KMS-11 (cell line): ENCODE measurements around the gene ARID1B.

ENCODE experiments used
- H2AFZ ChIP-seq: fragments of 200-600 bp; sonication (generic); 2 replicates; pipeline ENCODE4 v1.6.1; 2016; ENCODE audit warnings: antibody characterized with exemption, mixed run types, low read depth
- H3K27ac ChIP-seq: fragments of 200-600 bp; sonication (generic); 2 replicates; pipeline ENCODE4 v1.6.1; 2016; ENCODE audit warnings: mild to moderate bottlenecking, mixed run types
- H3K27me3 ChIP-seq: fragments of 200-600 bp; sonication (generic); 2 replicates; pipeline ENCODE4 v1.6.1; 2017; ENCODE audit warnings: mild to moderate bottlenecking, low read depth, mixed run types, moderate library complexity; ENCODE audit not compliant: insufficient read depth
- H3K36me3 ChIP-seq: fragments of 200-600 bp; sonication (generic); 2 replicates; pipeline ENCODE4 v1.6.1; 2017; ENCODE audit warnings: mild to moderate bottlenecking, mixed run types; ENCODE audit not compliant: insufficient read depth
- H3K4me1 ChIP-seq: fragments of 200-600 bp; sonication (generic); 2 replicates; pipeline ENCODE4 v1.6.1; 2016; ENCODE audit warnings: mild to moderate bottlenecking, low read depth, mixed run types; ENCODE audit not compliant: poor library complexity, severe bottlenecking
- H3K4me2 ChIP-seq: fragments of 200-600 bp; sonication (generic); 2 replicates; pipeline ENCODE4 v1.7.0; 2016; ENCODE audit warnings: mild to moderate bottlenecking, mixed run types
- H3K4me3 ChIP-seq: fragments of 200-600 bp; sonication (generic); IDR thresholded peaks from 2 replicates; pipeline ENCODE4 v1.6.1; 2017; ENCODE audit warnings: low read depth, low read length, mixed read lengths; ENCODE audit not compliant: insufficient read depth
- H3K79me2 ChIP-seq: fragments of 200-600 bp; sonication (generic); 2 replicates; pipeline ENCODE4 v1.6.1; 2016; ENCODE audit warnings: low read depth, mixed run types; ENCODE audit not compliant: insufficient read depth
- H3K9ac ChIP-seq: fragments of 200-600 bp; sonication (generic); 2 replicates; pipeline ENCODE4 v1.6.1; 2016; ENCODE audit warnings: mild to moderate bottlenecking, mixed run types
- H4K20me1 ChIP-seq: fragments of 200-600 bp; sonication (generic); 2 replicates; pipeline ENCODE4 v1.6.1; 2016; ENCODE audit warnings: mild to moderate bottlenecking, mixed run types; ENCODE audit not compliant: insufficient read depth
- TF ChIP-seq, protein P1 (sequence below): fragments of 200-600 bp; sonication (generic); conservative IDR thresholded peaks from 2 replicates; pipeline ENCODE4 v1.6.1; 2017; ENCODE audit warnings: low read depth, mild to moderate bottlenecking, antibody characterized with exemption, low read length, moderate library complexity, mixed read lengths

ARID1B gene

DNA sequence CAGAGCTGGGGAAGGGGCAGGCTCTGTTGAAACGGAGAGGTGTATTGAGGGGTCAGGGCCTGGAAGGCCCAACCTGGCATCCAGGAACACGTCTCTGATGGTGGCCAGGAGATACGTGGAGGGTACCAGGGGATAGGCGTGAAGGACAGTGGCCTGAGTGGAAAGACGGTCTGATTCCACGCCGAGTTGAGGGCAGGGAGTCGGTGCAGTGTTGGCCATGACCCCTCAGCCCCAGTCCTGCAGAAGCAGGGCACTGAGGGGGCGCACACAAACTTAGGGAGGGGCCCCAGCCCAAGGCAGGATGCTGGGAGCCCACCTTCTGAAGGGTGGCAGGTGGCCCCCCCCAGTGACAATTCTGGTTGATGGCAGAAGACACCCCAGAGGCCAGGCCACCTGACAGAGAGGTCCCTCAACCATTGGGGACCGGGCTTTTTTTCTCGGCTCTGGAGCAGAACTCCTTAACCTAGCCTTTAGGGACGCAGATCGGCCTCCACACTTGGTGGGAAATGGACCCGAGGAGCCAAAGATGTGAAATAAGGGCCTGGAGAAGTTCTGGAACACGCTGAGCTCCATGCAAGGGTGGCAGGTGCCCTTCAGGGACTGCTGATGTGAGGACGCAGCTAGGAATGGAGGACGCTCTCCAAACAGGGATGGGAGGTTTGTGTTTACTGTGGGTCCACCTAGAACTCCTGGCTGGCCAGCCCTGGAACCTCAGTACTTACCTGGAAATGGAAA, 455.1 kb downstream of the ARID1B start:
- H3K27ac ChIP-seq, result no peak overlapping the region
- TF ChIP-seq, protein P1, sequence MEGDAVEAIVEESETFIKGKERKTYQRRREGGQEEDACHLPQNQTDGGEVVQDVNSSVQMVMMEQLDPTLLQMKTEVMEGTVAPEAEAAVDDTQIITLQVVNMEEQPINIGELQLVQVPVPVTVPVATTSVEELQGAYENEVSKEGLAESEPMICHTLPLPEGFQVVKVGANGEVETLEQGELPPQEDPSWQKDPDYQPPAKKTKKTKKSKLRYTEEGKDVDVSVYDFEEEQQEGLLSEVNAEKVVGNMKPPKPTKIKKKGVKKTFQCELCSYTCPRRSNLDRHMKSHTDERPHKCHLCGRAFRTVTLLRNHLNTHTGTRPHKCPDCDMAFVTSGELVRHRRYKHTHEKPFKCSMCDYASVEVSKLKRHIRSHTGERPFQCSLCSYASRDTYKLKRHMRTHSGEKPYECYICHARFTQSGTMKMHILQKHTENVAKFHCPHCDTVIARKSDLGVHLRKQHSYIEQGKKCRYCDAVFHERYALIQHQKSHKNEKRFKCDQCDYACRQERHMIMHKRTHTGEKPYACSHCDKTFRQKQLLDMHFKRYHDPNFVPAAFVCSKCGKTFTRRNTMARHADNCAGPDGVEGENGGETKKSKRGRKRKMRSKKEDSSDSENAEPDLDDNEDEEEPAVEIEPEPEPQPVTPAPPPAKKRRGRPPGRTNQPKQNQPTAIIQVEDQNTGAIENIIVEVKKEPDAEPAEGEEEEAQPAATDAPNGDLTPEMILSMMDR, result no peak
- H3K4me1 ChIP-seq, result peaks cover 32% of the 10 kb centered on the region
- no peak overlapping the region for H3K4me3 ChIP-seq
- no peaks in the 10 kb centered on the region for H3K27me3 ChIP-seq
- H3K36me3 ChIP-seq, result no peaks in the 10 kb centered on the region
- no peak overlapping the region for H3K9ac ChIP-seq
- H4K20me1 ChIP-seq, result no peaks in the 10 kb centered on the region
- H2AFZ ChIP-seq, result no peak overlapping the region
- no peaks in the 10 kb centered on the region for H3K79me2 ChIP-seq
- no peak overlapping the region for H3K4me2 ChIP-seq

DNA sequence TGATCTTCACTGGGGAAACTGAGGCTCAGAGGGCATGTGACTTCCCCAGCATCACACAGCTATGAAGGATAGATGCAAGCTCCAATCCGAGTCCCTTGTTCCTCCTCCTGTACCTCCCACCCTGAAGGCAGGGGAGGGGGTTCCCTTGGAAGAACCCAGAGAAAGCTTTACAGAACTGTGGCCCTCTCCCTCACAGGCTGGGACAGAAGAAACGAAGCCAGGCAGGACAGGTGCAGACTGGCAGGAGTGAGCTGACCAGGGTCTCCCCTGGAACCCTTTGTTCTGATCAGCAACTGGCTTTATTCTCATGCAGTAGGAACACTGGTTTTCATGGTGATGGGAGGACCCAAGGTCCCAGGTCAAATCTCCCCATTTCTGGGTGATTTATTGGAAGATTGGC, 456.0 kb downstream of the ARID1B start:
- H3K79me2 ChIP-seq, result no peaks in the 10 kb centered on the region
- H4K20me1 ChIP-seq, result no peaks in the 10 kb centered on the region
- no peaks in the 10 kb centered on the region for H3K36me3 ChIP-seq
- TF ChIP-seq, protein P1, result no peak
- no peak overlapping the region for H3K27ac ChIP-seq
- H3K4me2 ChIP-seq, result no peak overlapping the region
- H3K27me3 ChIP-seq, result no peaks in the 10 kb centered on the region
- no peak overlapping the region for H2AFZ ChIP-seq
- no peak overlapping the region for H3K9ac ChIP-seq
- no peak overlapping the region for H3K4me3 ChIP-seq
- H3K4me1 ChIP-seq, result peaks cover 28% of the 10 kb centered on the region

DNA sequence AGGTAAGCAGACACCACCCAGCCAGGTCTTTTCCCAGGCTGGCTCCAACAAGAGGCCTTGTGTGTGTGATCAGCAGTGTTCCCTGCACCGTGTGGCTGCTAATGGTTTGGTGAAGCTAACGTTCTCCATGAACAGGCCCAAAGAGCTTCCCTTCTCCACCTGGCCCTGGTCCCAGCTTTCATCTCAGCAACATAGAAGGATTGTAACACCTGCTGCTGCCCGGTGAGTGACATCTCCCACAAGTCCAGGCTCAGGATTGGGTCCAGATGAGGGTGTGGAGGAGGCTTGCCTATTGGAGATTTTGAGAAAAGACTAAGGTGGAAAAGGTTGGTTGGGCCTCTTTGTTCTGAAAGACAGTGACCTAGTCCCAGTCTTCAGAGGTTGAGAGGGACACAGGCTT, 456.5 kb downstream of the ARID1B start:
- Histone ChIP-seq H3K27ac (no peak overlapping the region), H2AFZ (no peak overlapping the region), H3K4me1 (peaks cover 23% of the 10 kb centered on the region), H3K9ac (no peak overlapping the region), H3K4me3 (no peak overlapping the region), H3K27me3 (no peaks in the 10 kb centered on the region), H3K79me2 (no peaks in the 10 kb centered on the region), H3K36me3 (no peaks in the 10 kb centered on the region), H4K20me1 (no peaks in the 10 kb centered on the region), H3K4me2 (no peak overlapping the region)
- TF ChIP-seq, protein P1, result no peak

DNA sequence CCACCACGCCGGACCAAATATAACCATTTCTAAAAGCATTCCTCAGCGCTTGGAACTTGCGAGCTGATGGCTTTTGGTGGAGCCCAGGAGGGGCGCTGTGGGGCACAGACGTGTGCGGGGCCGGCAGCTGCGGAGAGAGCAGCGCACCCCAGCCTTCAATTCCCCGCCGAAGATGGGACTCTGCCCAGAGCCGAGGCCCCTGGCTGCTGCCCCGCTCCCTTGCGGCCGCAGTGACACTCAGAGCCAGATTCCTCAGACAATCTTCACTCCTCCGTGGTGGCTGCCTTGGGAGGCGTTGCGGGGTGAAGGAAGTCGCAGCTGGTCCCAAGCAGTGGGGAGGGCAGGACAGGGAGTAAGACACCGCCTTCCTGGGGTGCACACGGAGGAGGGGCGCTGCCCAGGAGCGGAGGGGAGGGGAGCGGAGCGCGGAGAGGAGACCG, 458.4 kb downstream of the ARID1B start:
- no peaks in the 10 kb centered on the region for H3K36me3 ChIP-seq
- no peak overlapping the region for H3K4me3 ChIP-seq
- TF ChIP-seq, protein P1, result peak; percentile 51
- no peak overlapping the region for H3K27ac ChIP-seq
- no peak overlapping the region; the same call in 1 of the 2 replicates for H3K9ac ChIP-seq
- peak overlapping the region; percentile 64; the same call in 1 of the 2 replicates for H2AFZ ChIP-seq
- no peaks in the 10 kb centered on the region for H4K20me1 ChIP-seq
- H3K79me2 ChIP-seq, result no peaks in the 10 kb centered on the region
- peaks cover 16% of the 10 kb centered on the region for H3K4me1 ChIP-seq
- peak overlapping the region; percentile 68 for H3K4me2 ChIP-seq
- no peaks in the 10 kb centered on the region for H3K27me3 ChIP-seq
